GM18858 (cell line): ENCODE results near the gene OR52E6.

Experiments used
- ATAC-seq: cut with Tn5 transposase; IDR thresholded peaks from one replicate; pipeline ENCODE4 v1.9.1; 2021; ENCODE audit not compliant: unreplicated experiment

The OR52E6 gene

DNA sequence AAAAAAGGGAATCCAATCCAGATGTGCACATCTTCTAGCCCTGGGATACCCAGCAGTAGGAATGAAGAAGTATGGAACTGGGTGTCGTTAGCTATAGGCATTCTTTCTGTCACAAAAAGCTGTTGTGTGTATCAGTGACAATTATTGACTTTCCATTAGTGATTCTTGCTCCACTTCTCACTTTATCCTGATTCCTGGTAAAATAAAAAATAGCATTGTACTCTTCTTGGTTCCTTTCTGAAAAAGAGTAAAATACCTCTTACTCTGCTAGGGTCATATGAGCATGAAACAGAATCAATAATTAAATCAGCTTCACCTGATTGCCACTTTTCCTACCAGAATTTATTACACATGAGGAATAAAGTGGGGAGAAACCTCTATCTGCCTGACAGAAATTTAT, at the start of gene OR52E6:
Gene OR52E6 (minus strand): TSS at position 101 of the 400 bp plus-strand sequence. CDS start 0 bp downstream, at position 101.
- ATAC-seq: no peak

DNA sequence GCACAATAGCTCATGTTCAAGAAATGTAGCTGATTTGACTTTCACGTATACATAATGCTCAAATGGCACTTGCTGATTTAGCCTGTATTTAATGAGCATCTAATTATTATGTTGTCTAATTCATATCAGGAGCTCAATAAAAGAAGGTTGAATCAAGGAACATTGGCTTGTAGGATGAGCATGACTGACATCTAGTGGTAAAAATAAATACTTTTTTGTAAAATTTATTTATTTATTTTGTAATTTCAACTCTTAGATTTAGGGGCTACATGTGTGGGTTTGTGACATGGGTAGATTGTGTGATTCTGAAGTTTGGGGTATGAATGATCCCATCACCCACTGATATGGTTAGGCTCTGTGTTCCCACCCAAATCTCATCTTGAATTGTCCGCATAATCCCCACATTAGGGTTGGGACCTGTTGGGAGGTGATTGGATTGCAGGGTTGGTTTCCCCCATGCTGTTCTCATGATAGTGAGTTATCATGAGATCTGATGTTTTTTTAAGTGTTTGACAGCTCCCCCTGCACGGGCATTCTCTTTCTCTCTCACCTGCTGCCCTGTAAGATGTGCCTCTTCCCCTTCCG, 49.6 kb upstream of the OR52E6 start:
- ATAC-seq: no peak

- no peak for ATAC-seq
Observed at GRCh38 chr11:5887661-5888060, 46.0 kb upstream of the OR52E6 start.

GRCh38 chr11:5887172-5887571, 45.5 kb upstream of the OR52E6 start:
- no peak for ATAC-seq

DNA sequence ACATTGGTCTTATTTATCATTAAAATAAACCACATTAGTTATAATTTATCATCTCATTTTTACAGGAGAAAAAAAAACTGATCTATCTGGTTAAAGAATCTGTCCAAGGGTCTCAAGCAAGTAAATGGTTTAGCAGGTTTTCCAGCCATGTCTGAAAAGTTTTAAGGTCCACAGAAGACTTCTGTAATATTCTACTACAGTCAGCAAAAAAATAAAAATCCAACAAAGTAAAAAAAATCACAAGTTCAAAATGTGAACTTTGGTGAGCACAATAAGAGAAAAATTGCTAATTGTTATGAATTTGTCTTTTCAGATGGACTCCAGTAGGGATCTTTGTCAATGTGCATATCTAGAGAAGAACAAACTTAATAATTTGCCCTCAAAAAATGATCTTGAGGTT, 40.1 kb upstream of the OR52E6 start:
- ATAC-seq: no peak

GRCh38 chr11:5880329-5880728, 38.6 kb upstream of the OR52E6 start, which contains the start of gene OR52E4:
TSS of gene OR52E4 (plus strand) at chr11:5880629. CDS start at chr11:5884293, 3,664 bp downstream.
- ATAC-seq: no peak

- ATAC-seq: no peak
Observed at GRCh38 chr11:5878564-5878963, 36.9 kb upstream of the OR52E6 start.

- no peak for ATAC-seq
Observed at GRCh38 chr11:5865826-5866225, 24.1 kb upstream of the OR52E6 start.

GRCh38 chr11:5857590-5857989, 15.9 kb upstream of the OR52E6 start, which contains the start of gene OR52E8:
TSS of gene OR52E8 (minus strand) at chr11:5857690. CDS start at chr11:5857690, 0 bp downstream.
- no peak for ATAC-seq

DNA sequence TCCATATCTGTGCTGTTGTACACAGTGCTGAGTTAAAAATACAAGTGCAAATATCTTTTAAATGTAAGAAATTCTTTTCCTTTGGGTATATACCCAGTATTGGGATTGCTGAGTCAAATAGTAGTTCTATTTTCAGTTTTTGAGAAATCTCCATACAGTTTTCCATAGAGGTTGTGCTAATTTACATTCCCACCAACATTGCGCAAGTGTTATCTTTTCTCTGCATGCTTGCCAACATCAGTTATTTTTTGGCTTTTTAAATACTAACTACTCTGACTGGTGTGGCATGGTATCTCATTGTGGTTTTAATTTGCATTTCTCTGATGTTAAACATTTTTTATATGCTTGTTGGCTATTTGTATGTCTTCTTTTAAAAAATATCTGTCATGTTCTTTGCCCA, 9.3 kb upstream of the OR52E6 start:
- ATAC-seq: no peak

DNA sequence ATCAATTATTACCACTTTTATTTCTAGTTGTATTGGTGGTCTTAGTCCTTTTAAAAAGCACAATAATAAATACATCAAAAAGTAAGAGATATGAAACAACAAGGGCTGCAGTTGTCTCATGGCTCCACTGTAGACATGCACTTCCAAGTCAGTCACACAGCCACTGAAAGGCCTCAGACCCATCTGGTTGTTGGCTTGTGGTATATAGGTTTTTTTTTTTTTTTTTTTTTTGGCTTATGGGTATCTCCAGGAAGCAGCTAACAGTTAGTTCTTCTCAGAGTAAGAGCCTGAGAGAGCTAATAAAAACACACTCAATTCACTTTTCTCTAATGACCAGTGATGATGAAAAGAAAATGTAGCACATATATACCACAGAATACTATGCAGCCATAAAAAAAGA, 6.0 kb upstream of the OR52E6 start:
- ATAC-seq: no peak

GRCh38 chr11:5846701-5847100, 5.0 kb upstream of the OR52E6 start:
- no peak for ATAC-seq

DNA sequence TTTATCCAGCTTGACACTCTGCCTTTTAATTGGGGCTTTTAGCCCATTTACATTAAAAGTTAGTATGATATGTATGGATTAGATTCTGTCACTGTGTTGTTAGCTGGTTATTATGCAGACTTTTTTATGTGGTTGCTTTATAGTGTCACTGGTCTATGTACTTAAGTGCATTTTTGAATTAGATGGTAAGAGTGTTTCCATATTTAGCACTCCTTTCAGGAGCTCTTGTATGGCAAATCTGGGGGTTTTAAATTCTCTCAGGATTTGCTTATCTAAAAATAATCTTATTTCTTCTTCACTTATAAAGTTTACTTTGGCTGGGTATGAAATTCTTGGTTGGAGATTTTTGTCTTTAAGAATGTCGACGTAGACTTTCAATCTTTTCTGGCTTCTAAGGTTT, 4.0 kb downstream of the OR52E6 start:
- no peak for ATAC-seq

GRCh38 chr11:5833446-5833845, 8.3 kb downstream of the OR52E6 start:
- no peak for ATAC-seq

- ATAC-seq: no peak
Observed at GRCh38 chr11:5831196-5831829, 10.4 kb downstream of the OR52E6 start.

DNA sequence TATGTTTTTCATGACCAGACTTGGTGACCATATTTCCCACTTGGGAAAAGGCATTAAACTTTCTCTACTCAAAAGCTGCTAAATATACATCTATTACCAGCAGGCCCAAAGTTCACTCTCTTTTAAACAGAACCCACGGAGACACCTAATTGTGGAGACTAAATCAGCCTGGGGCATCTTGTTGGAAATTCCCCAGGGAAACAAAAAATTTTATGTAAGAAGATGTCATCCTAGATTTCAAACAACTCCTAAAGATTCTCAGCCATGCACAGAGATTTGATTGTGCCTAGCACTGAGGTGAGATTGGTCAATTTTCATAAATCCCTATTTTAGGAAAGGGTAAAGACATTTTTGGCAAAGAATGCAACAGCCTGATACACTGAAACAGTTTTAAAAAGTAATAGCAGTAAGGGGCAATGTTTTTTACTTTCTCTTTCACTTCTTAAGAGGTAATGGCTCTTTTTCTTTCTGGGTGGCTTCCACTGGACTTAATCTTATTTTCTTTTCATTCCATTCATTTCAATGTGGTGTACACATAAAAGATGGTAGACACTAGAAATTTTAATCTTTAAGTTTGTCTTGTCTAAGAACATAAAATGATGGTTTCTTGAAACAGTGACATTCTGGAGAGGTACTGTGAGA, 23.3 kb downstream of the OR52E6 start:
- ATAC-seq: no peak

GRCh38 chr11:5815534-5815933, 26.2 kb downstream of the OR52E6 start:
- ATAC-seq: peak; percentile 48

GRCh38 chr11:5809905-5810795, 31.5 kb downstream of the OR52E6 start:
- no peak for ATAC-seq

DNA sequence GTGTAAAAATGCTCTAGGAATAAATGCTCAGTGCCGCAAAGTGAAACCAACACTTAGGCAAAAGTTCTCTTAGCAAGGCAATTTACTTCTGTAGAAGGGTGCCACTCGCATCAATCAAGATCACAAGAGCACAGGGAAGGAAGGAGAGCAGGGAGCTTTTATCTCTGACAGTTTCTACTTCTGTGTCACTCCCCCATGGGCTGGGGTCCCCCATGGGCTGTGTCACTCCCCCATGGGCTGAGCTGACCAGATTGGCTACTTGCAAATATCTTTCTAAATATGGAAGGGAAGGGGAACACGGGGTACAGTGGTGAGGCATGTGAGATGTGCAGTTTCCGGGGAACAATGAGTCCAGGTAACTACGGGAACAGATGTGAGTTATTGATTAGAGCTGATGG, 32.6 kb downstream of the OR52E6 start:
- ATAC-seq: no peak

DNA sequence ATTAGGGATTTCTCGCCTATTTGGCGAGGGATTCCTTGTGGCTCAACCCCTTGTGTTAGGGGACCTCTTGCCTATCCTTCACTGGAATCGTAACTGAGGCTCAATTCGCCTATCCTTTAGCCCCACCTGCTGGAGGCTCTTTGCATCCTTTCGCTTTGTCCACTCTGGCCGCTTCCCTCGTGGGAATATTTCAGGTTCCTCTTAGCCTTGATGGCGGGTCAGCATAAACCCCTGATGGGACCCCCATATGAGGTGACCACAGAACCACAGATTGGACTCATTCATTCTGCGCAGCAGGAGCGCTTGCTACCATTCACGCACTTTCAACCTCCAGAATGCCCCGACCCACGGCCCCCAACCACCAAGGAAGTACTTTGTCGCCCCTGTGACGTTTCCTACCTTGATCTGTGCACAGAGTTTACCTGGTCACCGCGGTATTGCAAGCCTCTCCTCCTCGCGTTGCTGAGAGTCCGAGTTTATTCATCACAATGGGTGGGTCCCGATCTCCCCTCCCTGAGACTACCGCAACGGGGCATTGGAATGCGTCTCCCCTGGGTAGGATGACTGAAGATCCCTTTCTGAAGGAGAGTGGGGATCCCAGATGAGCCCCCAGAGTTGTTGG, 33.1 kb downstream of the OR52E6 start, which contains the start of gene OR52N2:
Gene OR52N2 (plus strand): TSS at position 425 of the 622 bp plus-strand sequence. CDS start 11,412 bp downstream, outside the sequence.
- peak; percentile 89 for ATAC-seq

DNA sequence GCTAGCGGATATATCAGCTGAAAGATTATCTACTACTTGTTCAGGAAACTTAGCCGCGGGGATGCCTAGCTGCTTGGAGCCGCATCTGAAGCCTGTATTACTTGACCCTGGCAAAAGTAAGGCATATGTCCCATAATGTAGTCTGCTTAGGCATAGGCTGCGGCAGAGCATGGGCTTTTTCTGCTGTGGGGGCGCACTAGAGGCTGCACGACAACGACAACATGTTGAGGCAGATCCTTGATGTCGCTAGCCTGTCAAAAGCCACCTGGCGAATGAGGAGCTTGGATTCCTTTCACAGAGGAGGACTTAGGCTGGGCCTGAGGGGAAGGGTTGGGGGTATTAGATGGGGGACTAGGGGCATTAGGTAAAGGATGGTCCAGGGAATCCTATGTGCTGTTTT, 34.1 kb downstream of the OR52E6 start:
- no peak for ATAC-seq
